HepG2 (cell line): ENCODE results near the gene RAB36. TPM values are rescaled to one million over a fixed set of nuclear protein-coding genes. Genes with fewer than 3 reads are reported as not detected.

Source experiments
- CBX5 ChIP-seq: sonication (generic); formaldehyde crosslinking; IDR thresholded peaks from 2 replicates; pipeline ENCODE4 v1.4.0; 2020; ENCODE audit warnings: missing genetic modification reagents, borderline replicate concordance
- CREB1 ChIP-seq, 2 experiments: fragments of 450-650 bp in 1 of 2; IDR thresholded peaks; 2 replicates each; pipeline ENCODE4 v1.6.1; 2016 to 2017; ENCODE audit warnings: control low read depth in 1 of 2, mild to moderate bottlenecking in 1 of 2, missing compliant biosample characterization in 1 of 2, missing genetic modification characterization in 1 of 2
- CSRNP2 ChIP-seq: sonication (generic); formaldehyde crosslinking; conservative IDR thresholded peaks from 2 replicates; pipeline ENCODE4 v1.8.0; 2022; ENCODE audit warnings: low read depth, missing genetic modification reagents
- DNMT1 ChIP-seq: sonication (generic); formaldehyde crosslinking; IDR thresholded peaks from 2 replicates; pipeline ENCODE4 v1.5.1; 2020; ENCODE audit warnings: mild to moderate bottlenecking, missing genetic modification reagents
- DPF2 ChIP-seq: sonication (generic); formaldehyde crosslinking; IDR thresholded peaks from 2 replicates; pipeline ENCODE4 v1.4.0; 2020; ENCODE audit warnings: mild to moderate bottlenecking, low read depth, missing genetic modification reagents, borderline replicate concordance
- FOXP1 ChIP-seq, 2 experiments: fragments of 450-650 bp in 1 of 2; IDR thresholded peaks; 2 replicates each; pipeline ENCODE4 v1.6.1; 2017 to 2018; ENCODE audit warnings: antibody characterized with exemption in 1 of 2
- HBP1 ChIP-seq: IDR thresholded peaks from 2 replicates; pipeline ENCODE4 v1.6.1; 2016; ENCODE audit warnings: low read depth, control low read depth
- HDAC2 ChIP-seq: sonication (generic); formaldehyde crosslinking; IDR thresholded peaks from 2 replicates; pipeline ENCODE4 v1.4.0; 2020; ENCODE audit warnings: missing genetic modification reagents
- HOMEZ ChIP-seq: IDR thresholded peaks from 2 replicates; pipeline ENCODE4 v1.6.1; 2016; ENCODE audit warnings: low read depth
- KLF16 ChIP-seq, 2 experiments: sonication (generic) in 1 of 2; formaldehyde crosslinking in 1 of 2; IDR thresholded peaks; 2 replicates each; pipeline versions ENCODE4 v1.6.1 to v1.8.0; 2016 to 2023; ENCODE audit warnings: missing genetic modification reagents in 2 of 2, missing compliant biosample characterization in 1 of 2
- NR2F2 ChIP-seq: IDR thresholded peaks from 2 replicates; pipeline ENCODE4 v1.6.1; 2012; ENCODE audit warnings: low read depth, inconsistent platforms, borderline replicate concordance
- PHF8 ChIP-seq: sonication (generic); formaldehyde crosslinking; IDR thresholded peaks from 2 replicates; pipeline ENCODE4 v1.5.0; 2020; ENCODE audit warnings: missing genetic modification reagents
- PRMT3 ChIP-seq: sonication (generic); formaldehyde crosslinking; IDR thresholded peaks from 2 replicates; pipeline ENCODE4 v1.8.1; 2022; ENCODE audit warnings: low read depth, mild to moderate bottlenecking, moderate library complexity, missing genetic modification reagents, borderline replicate concordance
- RAD21 ChIP-seq: fragments of 450-650 bp; formaldehyde crosslinking; IDR thresholded peaks from 2 replicates; pipeline ENCODE4 v1.5.0; 2020; ENCODE audit warnings: mild to moderate bottlenecking
- SCMH1 ChIP-seq: sonication (generic); formaldehyde crosslinking; IDR thresholded peaks from 2 replicates; pipeline ENCODE4 v1.9.0; 2021; ENCODE audit warnings: missing genetic modification reagents, mild to moderate bottlenecking, borderline replicate concordance
- SMC3 ChIP-seq: IDR thresholded peaks from 2 replicates; pipeline ENCODE4 v1.6.1; 2011; ENCODE audit warnings: low read length, improper control_type of control experiment
- SRY ChIP-seq: sonication (generic); formaldehyde crosslinking; IDR thresholded peaks from 2 replicates; pipeline ENCODE4 v1.8.0; 2022; ENCODE audit warnings: mild to moderate bottlenecking, missing genetic modification reagents
- TFDP1 ChIP-seq: IDR thresholded peaks from 2 replicates; pipeline ENCODE4 v1.6.1; 2016; ENCODE audit warnings: missing compliant biosample characterization, missing genetic modification reagents, borderline replicate concordance
- ZNF136 ChIP-seq: sonication (generic); formaldehyde crosslinking; IDR thresholded peaks from 2 replicates; pipeline ENCODE4 v1.8.1; 2022; ENCODE audit warnings: low read depth, mild to moderate bottlenecking, moderate library complexity, missing genetic modification reagents
- ZNF264 ChIP-seq: sonication (generic); formaldehyde crosslinking; IDR thresholded peaks from 2 replicates; pipeline ENCODE4 v1.4.0; 2020; ENCODE audit warnings: missing genetic modification reagents
- ZNF276 ChIP-seq: sonication (generic); formaldehyde crosslinking; IDR thresholded peaks from 2 replicates; pipeline ENCODE4 v1.4.0; 2020; ENCODE audit warnings: mild to moderate bottlenecking, low read depth, missing genetic modification reagents
- ZSCAN31 ChIP-seq: sonication (generic); formaldehyde crosslinking; IDR thresholded peaks from 2 replicates; pipeline ENCODE4 v1.5.0; 2020; ENCODE audit warnings: low read depth, mild to moderate bottlenecking, missing genetic modification reagents
- polyA plus RNA-seq, 8 experiments: library from polyadenylated mRNA; depleted of rRNA in 3 of 8; stranded (reverse) in 7 of 8; unstranded in 1 of 8; fragments of >200 nt; fragmentation: Illumina TruSeq in 4 of 8; extraction: Trizol in 4 of 8; gene quantifications; 2 replicates each; pipeline versions ENCODE4 v1.2.1 to v1.2.3, GENCODE V29; 2011 to 2016; ENCODE audit warnings: low read depth in 4 of 8, missing spikeins in 1 of 8, mixed read lengths in 1 of 8; ENCODE audit not compliant: insufficient read depth in 1 of 8
- total RNA-seq, 5 experiments: library from RNA; depleted of rRNA; stranded (reverse); fragments of >200 nt; fragmentation: Illumina TruSeq; extraction: Trizol; gene quantifications; 2 replicates each; pipeline ENCODE4 v1.2.3, GENCODE V29; 2016; ENCODE audit warnings: low read depth in 1 of 5

RAB36 gene
- total and polyA plus RNA-seq, 2 of the 13 experiments (the other 11 are each of a cell fraction or from before 2014, with no cell fraction given), result 0.24 to 0.86 TPM

- no peak for TF ChIP-seq HBP1 (CRISPR knock-in tag)
- no peak for TF ChIP-seq DPF2 (CRISPR knock-in tag)
- TF ChIP-seq DNMT1 (CRISPR knock-in tag), result no peak
- TF ChIP-seq NR2F2, result no peak
- TF ChIP-seq HOMEZ (CRISPR knock-in tag), result no peak
- TF ChIP-seq KLF16 (CRISPR knock-in tag; IDR thresholded peaks at IDR 0.05), result peak in 1 of 2 experiments; percentile 39; a peak in 1 of 4 replicates
- TF ChIP-seq SMC3, result peak; percentile 95
- TF ChIP-seq ZNF264 (CRISPR knock-in tag), result no peak
- TF ChIP-seq TFDP1 (CRISPR knock-in tag), result no peak
- no peak for TF ChIP-seq CSRNP2
- no peak for TF ChIP-seq SRY
- TF ChIP-seq PRMT3 (CRISPR knock-in tag), result no peak
- TF ChIP-seq FOXP1 (IDR thresholded peaks at IDR 0.05), result no peak
- TF ChIP-seq FOXP1 (CRISPR knock-in tag; IDR thresholded peaks at IDR 0.05), result no peak
- no peak for TF ChIP-seq ZNF136 (CRISPR knock-in tag)
- no peak for TF ChIP-seq SCMH1 (CRISPR knock-in tag)
- no peak for TF ChIP-seq HDAC2 (CRISPR knock-in tag)
- no peak for TF ChIP-seq PHF8 (CRISPR knock-in tag)
- TF ChIP-seq ZNF276 (CRISPR knock-in tag), result no peak
- no peak for TF ChIP-seq CBX5 (CRISPR knock-in tag)
- TF ChIP-seq ZSCAN31, result no peak
- no peak for TF ChIP-seq CREB1 (IDR thresholded peaks at IDR 0.05)
- TF ChIP-seq CREB1 (CRISPR knock-in tag; IDR thresholded peaks at IDR 0.05), result no peak
- peak; percentile 99 for TF ChIP-seq RAD21
These were observed 16.8 kb upstream of the RAB36 start (continued) for GRCh38 chr22:23128269-23129108.
